Uterus (tissue), 2 donors: ENCODE measurements around the gene MYOM3.

Experiments used
- CTCF ChIP-seq, 4 experiments: fragments of 200-600 bp in 2 of 4; fragments of 450-650 bp in 2 of 4; sonication (generic) in 2 of 4; IDR thresholded peaks; one replicate each; pipeline ENCODE4 v1.5.1; 2016 to 2019; ENCODE audit warnings: antibody characterized with exemption in 4 of 4, mild to moderate bottlenecking in 2 of 4, moderate library complexity in 1 of 4
- POLR2A ChIP-seq, 2 donors: fragments of 450-650 bp; IDR thresholded peaks; one replicate each; pipeline ENCODE4 v1.6.1; 2016; ENCODE audit warnings: antibody characterized with exemption in 2 of 2, mild to moderate bottlenecking in 1 of 2, moderate library complexity in 1 of 2

- no peak for TF ChIP-seq CTCF (IDR thresholded peaks at IDR 0.05)
- no peak for TF ChIP-seq POLR2A (IDR thresholded peaks at IDR 0.05)
Observed at GRCh38 chr1:24096739-24097103, 15.2 kb downstream of the MYOM3 start.
